Measurements from ENCODE around the gene GALNT13.

The GALNT13 gene

GRCh38 chr2:154495455-154495868, 623.7 kb downstream of the GALNT13 start:
- no peak for DNase-seq

DNA sequence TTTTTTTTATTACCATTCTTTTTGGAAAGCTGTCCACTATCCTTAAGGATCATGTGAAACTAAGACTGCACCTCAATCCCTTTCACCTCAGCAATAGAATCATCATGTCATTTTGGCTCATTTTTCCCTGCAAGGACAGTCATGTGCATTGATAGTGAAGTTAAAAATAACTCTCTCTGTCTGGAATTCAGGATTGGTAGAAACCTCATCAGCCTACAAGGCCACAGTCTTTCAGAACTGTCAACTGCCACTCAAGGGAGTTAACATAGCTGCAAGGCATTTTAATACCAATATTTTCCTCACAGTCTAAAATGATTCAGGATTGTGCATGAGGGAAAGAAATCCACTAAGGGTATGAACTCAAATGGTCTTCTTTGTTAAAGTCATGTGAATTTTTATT, 625.3 kb downstream of the GALNT13 start:
- no peak for DNase-seq
